Measurements from ENCODE around the gene RIN3.

GRCh38 chr14:92724516-92725340 is 211.1 kb downstream of the RIN3 start:
- TF ChIP-seq EZH2 (IDR thresholded peaks at IDR 0.05; ENCODE audit: borderline replicate concordance, control insufficient read depth, low read depth, low read length) (no peak), CTCF (IDR thresholded peaks at IDR 0.05 in 2 of 3, conservative IDR thresholded peaks at IDR 0.05 in 1 of 3; ENCODE audit: control insufficient read depth in 2 of 3, extremely low read depth in 1 of 3, insufficient read depth in 1 of 3, low read depth in 3 of 3, low read length in 3 of 3) (no peak)
